CD4-positive, alpha-beta memory T cell (primary cell): ENCODE results near the gene CPNE2. TPM values are rescaled to one million over a fixed set of nuclear protein-coding genes. Genes with fewer than 3 reads are reported as not detected.

ENCODE experiments used
- CTCF ChIA-PET: fragments of 350-600 bp; sonication (Branson Sonifier 250); formaldehyde crosslinking; loops from one replicate; lab custom pipeline; 2021; ENCODE audit warnings: inconsistent platforms; ENCODE audit not compliant: partially characterized antibody; lab: Charles Lee
- POLR2A ChIA-PET: fragments of 350-600 bp; sonication (Branson Sonifier 250); formaldehyde crosslinking; loops from one replicate; lab custom pipeline; 2021; ENCODE audit not compliant: partially characterized antibody; lab: Charles Lee
- DNase-seq, 5 donors: peaks; one replicate each; pipeline versions ENCODE4 v3.0.0 to v3.0.0-alpha.2; 2020 to 2022; ENCODE audit warnings: mixed read lengths in 1 of 5
- H3K27ac ChIP-seq: one replicate; pipeline ENCODE4 v1.7.0; 2013; ENCODE audit warnings: low read depth, low read length
- H3K27me3 ChIP-seq: 2 replicates; pipeline ENCODE4 v1.7.0; 2013; ENCODE audit warnings: mild to moderate bottlenecking, low read length, moderate library complexity; ENCODE audit not compliant: insufficient read depth
- H3K36me3 ChIP-seq: 2 replicates; pipeline ENCODE4 v1.7.0; 2013; ENCODE audit warnings: mild to moderate bottlenecking, low read length, moderate library complexity; ENCODE audit not compliant: insufficient read depth
- H3K4me1 ChIP-seq: 2 replicates; pipeline ENCODE4 v1.7.0; 2013; ENCODE audit warnings: mild to moderate bottlenecking, low read length, moderate library complexity; ENCODE audit not compliant: insufficient read depth
- H3K4me3 ChIP-seq, 2 donors: one replicate each; pipeline ENCODE4 v1.7.0; 2013; ENCODE audit warnings: low read length in 2 of 2, mild to moderate bottlenecking in 1 of 2
- H3K9me3 ChIP-seq, 2 donors: one replicate each; pipeline ENCODE4 v1.7.0; 2013; ENCODE audit warnings: low read length in 2 of 2, control low read depth in 1 of 2; ENCODE audit not compliant: control insufficient read depth in 1 of 2
- H3K27ac Mint-ChIP-seq, 7 donors: one replicate each; pipeline ENCODE4 v1.8.0; 2020 to 2021; ENCODE audit warnings: mixed read lengths in 7 of 7, mild to moderate bottlenecking in 6 of 7, inconsistent platforms in 3 of 7, moderate library complexity in 3 of 7
- H3K27me3 Mint-ChIP-seq, 2 donors: one replicate each; pipeline ENCODE4 v1.8.0; 2020 to 2021; ENCODE audit warnings: mixed read lengths in 2 of 2
- H3K36me3 Mint-ChIP-seq, 2 donors: one replicate each; pipeline ENCODE4 v1.8.0; 2020 to 2021; ENCODE audit warnings: mixed read lengths in 2 of 2, inconsistent platforms in 1 of 2, mild to moderate bottlenecking in 1 of 2
- H3K4me1 Mint-ChIP-seq, 4 donors: one replicate each; pipeline ENCODE4 v1.8.0; 2020 to 2021; ENCODE audit warnings: mixed read lengths in 4 of 4, mild to moderate bottlenecking in 1 of 4
- H3K4me3 Mint-ChIP-seq, 8 donors: one replicate each; pipeline ENCODE4 v1.8.0; 2020 to 2021; ENCODE audit warnings: mixed read lengths in 8 of 8, mild to moderate bottlenecking in 7 of 8, moderate library complexity in 6 of 8, inconsistent platforms in 3 of 8
- H3K9me3 Mint-ChIP-seq, 8 donors: one replicate each; pipeline ENCODE4 v1.8.0; 2020 to 2021; ENCODE audit warnings: mixed read lengths in 8 of 8, mild to moderate bottlenecking in 5 of 8, inconsistent platforms in 3 of 8, moderate library complexity in 1 of 8
- intact Hi-C: fragments of 100-400 bp; cut with micrococcal nuclease; formaldehyde crosslinking; loops from one replicate; pipeline ENCODE4 v1.15.1; 2023
- polyA plus RNA-seq, 2 donors: library from polyadenylated mRNA; unstranded; fragments of 300-500 nt; fragmentation: Illumina TruSeq; gene quantifications; one replicate each; pipeline ENCODE4 v1.2.3, GENCODE V29; 2021
- total RNA-seq, 2 experiments: library from RNA; stranded (reverse); gene quantifications; one replicate each; pipeline ENCODE4 v1.2.3, GENCODE V29; 2021

Gene CPNE2
- total and polyA plus RNA-seq, 4 experiments from 2014 or later = 3.8 to 6.8 (median 5.4) TPM

DNA sequence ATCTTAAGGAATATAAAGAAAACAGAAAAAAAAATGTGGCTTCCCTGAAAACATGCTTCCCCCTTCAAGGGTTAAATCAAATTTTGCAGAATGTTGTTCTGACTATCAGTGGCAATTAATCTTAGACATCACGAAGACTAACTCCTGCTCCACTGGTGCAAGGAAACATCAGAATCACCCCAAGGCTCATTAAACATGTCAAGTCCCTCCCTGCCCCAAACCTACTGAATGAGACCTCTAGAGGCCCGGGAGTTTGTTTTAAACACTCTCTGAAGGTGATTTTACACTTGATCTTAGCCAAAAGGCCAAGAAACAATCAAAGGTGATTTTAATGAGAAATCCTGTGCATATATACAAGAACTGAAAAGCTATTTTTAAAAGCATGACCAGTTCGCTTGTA is 75.2 kb downstream of the CPNE2 start:
- peaks cover 49 to 73% of the 10 kb centered on the region in 2 donors for H3K36me3 Mint-ChIP-seq
- Histone ChIP-seq H3K36me3 (peaks cover 62% of the 10 kb centered on the region), H3K27me3 (no peaks in the 10 kb centered on the region), H3K4me1 (peaks cover 5% of the 10 kb centered on the region), H3K9me3 (no peaks in the 10 kb centered on the region), H3K4me3 (no peak overlapping the region), H3K27ac (no peak overlapping the region)
- ChIA-PET CTCF (interaction anchor here (0.9 to 5.5 kb wide), 4 partner anchors 41 to 202 kb away, joined by 3 to 60 read pairs (median 43); partner anchors contain the start of gene CPNE2), POLR2A (interaction anchor here (1.0 kb wide), 1 partner anchor 83 kb away, joined by 3 read pairs; no protein-coding TSS in a partner anchor)
- peaks cover 9 to 16% (median 11%) of the 10 kb centered on the region in 4 donors for H3K4me1 Mint-ChIP-seq
- no peaks in the 10 kb centered on the region for H3K9me3 Mint-ChIP-seq
- no peak overlapping the region for H3K27ac Mint-ChIP-seq
- no peak for DNase-seq
- no peak overlapping the region for H3K4me3 Mint-ChIP-seq
- no peaks in the 10 kb centered on the region for H3K27me3 Mint-ChIP-seq
- intact Hi-C loops = loop anchor here (5.0 kb wide), 1 partner anchor 40 kb away; no protein-coding TSS in a partner anchor

DNA sequence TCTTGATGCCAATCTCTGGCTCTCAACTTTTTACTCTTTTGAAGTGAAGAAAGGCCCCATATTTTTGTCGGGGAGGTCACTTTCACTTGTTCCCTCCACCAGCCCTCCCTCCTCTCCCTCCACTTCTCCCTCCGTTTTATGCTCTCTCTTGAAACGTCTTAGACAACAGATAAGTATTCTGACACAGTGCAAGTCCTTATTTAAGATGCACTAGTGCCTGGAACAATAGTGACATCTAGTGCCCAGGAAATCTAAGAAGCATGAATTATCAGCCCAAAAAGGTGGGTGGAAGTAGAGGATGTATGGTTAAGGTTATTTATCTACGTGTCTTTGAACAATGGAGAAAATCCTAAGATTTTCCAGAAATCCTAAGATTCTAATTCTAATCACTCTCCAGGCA is 75.6 kb downstream of the CPNE2 start:
- Mint-ChIP-seq H3K4me1 (peaks cover 9 to 16% (median 11%) of the 10 kb centered on the region in 4 donors), H3K4me3 (no peak overlapping the region), H3K27me3 (no peaks in the 10 kb centered on the region), H3K27ac (peak overlapping the region in 2 of 7 donors; percentile 26 to 32), H3K9me3 (no peaks in the 10 kb centered on the region), H3K36me3 (peaks cover 52 to 74% of the 10 kb centered on the region in 2 donors)
- Histone ChIP-seq H3K4me3 (no peak overlapping the region), H3K9me3 (no peaks in the 10 kb centered on the region), H3K36me3 (peaks cover 65% of the 10 kb centered on the region), H3K27ac (no peak overlapping the region), H3K27me3 (no peaks in the 10 kb centered on the region), H3K4me1 (peaks cover 5% of the 10 kb centered on the region)
- peak; percentile 52 to 72 (median 65) for DNase-seq
- CTCF ChIA-PET = interaction anchor here (0.9 to 5.5 kb wide), 4 partner anchors 42 to 203 kb away, joined by 3 to 60 read pairs (median 43); partner anchors contain the start of gene CPNE2
- intact Hi-C loops = loop anchor here (1.0 to 5.0 kb wide), 5 partner anchors 41 to 301 kb away; partner anchors contain the start of gene CPNE2
- POLR2A ChIA-PET = interaction anchor here (1.0 kb wide), 1 partner anchor 83 kb away, joined by 3 read pairs; no protein-coding TSS in a partner anchor

DNA sequence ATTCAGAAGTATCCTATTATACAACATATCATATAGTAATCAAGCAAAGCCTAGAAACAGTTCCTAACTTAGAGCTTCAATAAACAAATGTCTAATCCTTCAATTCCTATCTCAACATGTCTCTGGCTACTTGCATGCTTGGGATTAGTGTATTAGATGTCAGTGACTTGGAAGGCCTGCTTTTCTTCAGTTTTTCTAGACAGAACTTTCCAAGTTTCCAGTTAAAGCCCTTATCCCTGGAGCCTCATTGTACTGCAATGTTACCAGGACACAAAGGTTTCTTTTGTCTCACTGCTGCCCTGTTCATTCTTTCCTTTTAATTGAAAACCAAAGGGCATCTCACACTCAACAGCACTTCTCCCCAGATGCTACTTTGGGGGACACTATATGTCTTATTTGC is 76.9 kb downstream of the CPNE2 start:
- Histone ChIP-seq H3K4me1 (peaks cover 5% of the 10 kb centered on the region), H3K27me3 (no peaks in the 10 kb centered on the region), H3K36me3 (peaks cover 54% of the 10 kb centered on the region), H3K4me3 (no peak overlapping the region), H3K27ac (no peak overlapping the region), H3K9me3 (no peaks in the 10 kb centered on the region)
- intact Hi-C loops = loop anchor here (5.0 kb wide), 1 partner anchor 42 kb away; no protein-coding TSS in a partner anchor
- no peaks in the 10 kb centered on the region for H3K9me3 Mint-ChIP-seq
- ChIA-PET CTCF (interaction anchor here (1.2 to 5.5 kb wide), 4 partner anchors 77 to 204 kb away, joined by 6 to 60 read pairs (median 43); partner anchors contain the start of gene CPNE2), POLR2A (no interaction called here)
- DNase-seq = no peak
- no peaks in the 10 kb centered on the region for H3K27me3 Mint-ChIP-seq
- peaks cover 7 to 16% (median 11%) of the 10 kb centered on the region in 4 donors for H3K4me1 Mint-ChIP-seq
- H3K4me3 Mint-ChIP-seq = no peak overlapping the region
- peaks cover 48 to 68% of the 10 kb centered on the region in 2 donors for H3K36me3 Mint-ChIP-seq
- no peak overlapping the region for H3K27ac Mint-ChIP-seq

DNA sequence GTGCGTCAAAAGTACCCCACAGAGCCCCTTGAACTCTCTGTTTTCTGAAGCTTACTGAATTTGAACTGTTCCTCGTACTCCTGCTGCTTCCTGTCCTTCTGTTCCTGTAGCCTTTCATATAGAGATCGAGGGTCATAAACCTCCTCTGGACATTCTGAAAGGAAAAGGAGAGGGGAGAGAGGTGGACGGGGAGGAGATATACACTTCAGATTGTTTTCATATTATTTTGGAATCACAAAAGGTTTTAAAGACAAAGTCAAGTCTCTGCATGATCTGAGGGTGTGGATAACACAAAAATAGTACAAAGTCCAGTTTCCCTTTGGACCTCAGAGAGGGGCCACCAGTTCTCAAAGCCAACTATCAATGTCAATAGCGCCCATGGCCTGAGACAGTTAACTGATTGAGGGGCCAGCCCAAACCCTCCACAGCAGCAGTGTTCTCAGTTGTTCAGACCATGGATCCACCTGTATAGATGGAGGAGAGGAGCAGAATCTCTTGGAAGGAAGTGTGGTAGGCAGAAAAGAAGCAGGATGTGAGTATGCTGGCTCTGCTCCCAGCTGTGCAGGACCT is 80.4 kb downstream of the CPNE2 start:
- H3K4me3 ChIP-seq = no peak overlapping the region
- intact Hi-C loops = no loop called here
- no peak for DNase-seq
- H3K27me3 ChIP-seq = no peaks in the 10 kb centered on the region
- ChIA-PET POLR2A (no interaction called here), CTCF (interaction anchor here (1.2 kb wide), 1 partner anchor 28 kb away, joined by 3 read pairs; no protein-coding TSS in a partner anchor)
- H3K4me1 ChIP-seq = peaks cover 2% of the 10 kb centered on the region
- Mint-ChIP-seq H3K9me3 (no peaks in the 10 kb centered on the region), H3K4me1 (peaks cover 0 to 9% (median 5%) of the 10 kb centered on the region in 4 donors), H3K27ac (no peak overlapping the region), H3K4me3 (no peak overlapping the region), H3K27me3 (no peaks in the 10 kb centered on the region), H3K36me3 (peaks cover 40 to 52% of the 10 kb centered on the region in 2 donors)
- H3K27ac ChIP-seq = no peak overlapping the region
- peaks cover 32% of the 10 kb centered on the region for H3K36me3 ChIP-seq
- H3K9me3 ChIP-seq = no peaks in the 10 kb centered on the region

DNA sequence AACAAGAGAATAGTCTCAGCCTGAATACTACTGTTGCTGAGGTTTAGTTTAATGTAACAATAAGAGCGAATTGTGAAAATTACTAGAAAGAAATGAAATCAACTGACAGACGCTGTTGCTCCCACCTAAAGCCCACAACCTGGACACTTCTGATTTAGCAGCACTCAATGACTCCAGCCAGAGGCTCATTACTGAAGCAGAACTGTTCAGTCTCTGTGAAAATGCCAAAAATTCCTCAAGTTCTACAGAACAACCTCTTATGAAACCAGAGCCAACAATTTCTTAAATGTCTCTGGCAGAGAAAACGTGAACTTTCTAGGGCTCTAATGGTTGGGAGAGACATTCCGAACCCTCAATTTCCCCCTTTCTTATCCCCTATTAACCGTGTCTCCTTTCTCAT is 83.5 kb downstream of the CPNE2 start:
- H3K27ac ChIP-seq = no peak overlapping the region

DNA sequence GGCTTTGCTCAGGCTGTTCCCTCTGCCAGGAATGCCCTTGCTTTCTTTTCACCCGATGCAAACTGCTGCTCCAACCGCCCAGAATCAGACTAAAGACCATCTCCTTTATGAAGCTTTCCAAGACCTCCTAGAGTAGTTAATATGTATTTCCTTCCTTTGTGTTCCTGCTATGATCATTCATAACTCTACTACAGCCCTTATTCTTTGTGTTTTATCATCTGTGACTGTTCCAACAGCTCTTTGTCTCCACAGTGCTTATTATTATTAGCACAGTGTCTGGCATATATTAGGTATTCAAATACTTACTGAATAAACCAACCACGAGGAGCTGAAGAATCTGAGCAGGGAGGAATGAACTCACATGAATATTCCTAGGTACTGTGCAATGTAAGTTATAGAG is 85.8 kb downstream of the CPNE2 start:
- ChIA-PET POLR2A (no interaction called here), CTCF (interaction anchor here (0.7 kb wide), 1 partner anchor 82 kb away, joined by 3 read pairs; no protein-coding TSS in a partner anchor)
- Histone ChIP-seq H3K27ac (no peak overlapping the region), H3K4me3 (no peak overlapping the region), H3K36me3 (no peaks in the 10 kb centered on the region), H3K9me3 (no peaks in the 10 kb centered on the region), H3K27me3 (no peaks in the 10 kb centered on the region), H3K4me1 (peaks cover 3% of the 10 kb centered on the region)
- Mint-ChIP-seq H3K9me3 (no peaks in the 10 kb centered on the region), H3K27me3 (no peaks in the 10 kb centered on the region), H3K27ac (peak overlapping the region in 3 of 7 donors; percentile 8 to 68 (median 18)), H3K4me3 (no peak overlapping the region), H3K36me3 (peaks cover 10 to 18% of the 10 kb centered on the region in 2 donors), H3K4me1 (peaks cover 0 to 16% (median 7%) of the 10 kb centered on the region in 4 donors)
- intact Hi-C loops = no loop called here
- no peak for DNase-seq

More for the DNA sequence above, 83.5 kb downstream of the CPNE2 start:
- ChIA-PET CTCF (no interaction called here), POLR2A (no interaction called here)
- H3K36me3 Mint-ChIP-seq = peaks cover 29 to 38% of the 10 kb centered on the region in 2 donors
- H3K4me3 ChIP-seq = no peak overlapping the region
- no peaks in the 10 kb centered on the region for H3K27me3 ChIP-seq
- peak overlapping the region in 2 of 7 donors; percentile 2 to 77 for H3K27ac Mint-ChIP-seq
- H3K4me1 Mint-ChIP-seq = peaks cover 0 to 9% (median 3%) of the 10 kb centered on the region in 4 donors
- no peaks in the 10 kb centered on the region for H3K9me3 Mint-ChIP-seq
- no peak overlapping the region for H3K4me3 Mint-ChIP-seq
- no peaks in the 10 kb centered on the region for H3K9me3 ChIP-seq
- DNase-seq = no peak
- peaks cover 19% of the 10 kb centered on the region for H3K36me3 ChIP-seq
- H3K27me3 Mint-ChIP-seq = no peaks in the 10 kb centered on the region
- intact Hi-C loops = no loop called here
- H3K4me1 ChIP-seq = no peaks in the 10 kb centered on the region

DNA sequence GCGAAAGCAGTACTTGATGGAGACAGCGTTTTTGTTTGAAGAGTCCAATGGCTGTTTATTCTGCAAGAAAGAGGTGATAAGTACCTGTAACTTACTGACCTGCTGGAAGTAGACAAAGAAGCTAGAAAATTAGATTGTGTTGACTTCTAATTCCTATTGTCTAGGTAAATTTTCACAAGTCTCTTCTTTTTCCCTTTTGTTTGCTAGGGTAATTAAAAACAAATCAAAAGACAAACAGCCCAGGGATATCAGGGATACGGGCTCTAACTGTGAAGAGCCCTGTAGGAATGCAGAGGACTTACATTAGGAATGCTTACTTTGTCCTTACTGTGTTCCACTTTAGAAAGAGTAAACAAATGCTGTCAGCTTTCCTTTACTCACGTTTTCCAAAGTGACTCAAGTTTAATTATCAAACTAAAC is 86.4 kb downstream of the CPNE2 start:
- peaks cover 3 to 18% (median 7%) of the 10 kb centered on the region in 4 donors for H3K4me1 Mint-ChIP-seq
- H3K36me3 Mint-ChIP-seq = peaks cover 7 to 16% of the 10 kb centered on the region in 2 donors
- H3K9me3 Mint-ChIP-seq = no peaks in the 10 kb centered on the region
- no peak overlapping the region for H3K4me3 Mint-ChIP-seq
- no peaks in the 10 kb centered on the region for H3K36me3 ChIP-seq
- no peaks in the 10 kb centered on the region for H3K27me3 ChIP-seq
- no peak overlapping the region for H3K27ac ChIP-seq
- ChIA-PET POLR2A (no interaction called here), CTCF (no interaction called here)
- no peak overlapping the region for H3K27ac Mint-ChIP-seq
- DNase-seq = no peak
- intact Hi-C loops = no loop called here
- H3K4me3 ChIP-seq = no peak overlapping the region
- H3K9me3 ChIP-seq = no peaks in the 10 kb centered on the region
- no peaks in the 10 kb centered on the region for H3K27me3 Mint-ChIP-seq
- peaks cover 8% of the 10 kb centered on the region for H3K4me1 ChIP-seq
